Neural cell (in vitro differentiated cells): ENCODE results near the gene NFIX.

Experiments
- CTCF ChIP-seq: fragments of 450-650 bp; IDR thresholded peaks from 2 replicates; pipeline ENCODE4 v1.5.1; 2014; ENCODE audit warnings: antibody characterized with exemption, mild to moderate bottlenecking, moderate library complexity; ENCODE audit not compliant: poor library complexity, severe bottlenecking
- EZH2 ChIP-seq: fragments of 200-600, 300-800 bp; shearing (Covaris generic), sonication (generic); IDR thresholded peaks from 2 replicates; pipeline ENCODE4 v1.6.1; 2014; ENCODE audit warnings: antibody characterized with exemption, low read length, borderline replicate concordance, mild to moderate bottlenecking; ENCODE audit not compliant: insufficient read depth, poor library complexity, severe bottlenecking
- POLR2AphosphoS5 ChIP-seq: IDR thresholded peaks from 2 replicates; pipeline ENCODE4 v1.6.1; 2012
- SMC3 ChIP-seq: fragments of 450-650 bp; conservative IDR thresholded peaks from 2 replicates; pipeline ENCODE4 v1.6.1; 2014; ENCODE audit warnings: antibody characterized with exemption, mild to moderate bottlenecking, moderate library complexity; ENCODE audit not compliant: poor library complexity

DNA sequence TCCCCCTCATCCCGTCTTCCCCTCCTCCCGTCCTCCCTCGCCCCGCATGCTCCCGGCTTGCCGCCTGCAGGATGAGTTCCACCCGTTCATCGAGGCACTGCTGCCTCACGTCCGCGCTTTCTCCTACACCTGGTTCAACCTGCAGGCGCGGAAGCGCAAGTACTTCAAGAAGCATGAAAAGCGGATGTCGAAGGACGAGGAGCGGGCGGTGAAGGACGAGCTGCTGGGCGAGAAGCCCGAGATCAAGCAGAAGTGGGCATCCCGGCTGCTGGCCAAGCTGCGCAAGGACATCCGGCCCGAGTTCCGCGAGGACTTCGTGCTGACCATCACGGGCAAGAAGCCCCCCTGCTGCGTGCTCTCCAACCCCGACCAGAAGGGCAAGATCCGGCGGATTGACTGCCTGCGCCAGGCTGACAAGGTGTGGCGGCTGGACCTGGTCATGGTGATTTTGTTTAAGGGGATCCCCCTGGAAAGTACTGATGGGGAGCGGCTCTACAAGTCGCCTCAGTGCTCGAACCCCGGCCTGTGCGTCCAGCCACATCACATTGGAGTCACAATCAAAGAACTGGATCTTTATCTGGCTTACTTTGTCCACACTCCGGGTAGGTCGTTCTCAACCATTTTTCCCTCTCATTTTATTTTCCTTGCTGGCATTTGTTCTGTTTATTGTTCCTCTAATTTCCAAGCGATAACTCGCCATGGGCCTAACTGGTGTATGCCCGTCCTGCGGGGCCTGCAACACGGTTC is 29.8 kb downstream of the NFIX start:
- peak; percentile 14 for TF ChIP-seq EZH2
- no peak for TF ChIP-seq CTCF
- TF ChIP-seq SMC3, result no peak
- TF ChIP-seq POLR2AphosphoS5, result no peak
